WTC11 (cell line): ENCODE results near the gene PRCC. TPM values are rescaled to one million over a fixed set of nuclear protein-coding genes. Genes with fewer than 3 reads are reported as not detected.

Experiments
- ATAC-seq: fragments of 200-7000 bp; cut with Tn5 transposase; 2 replicates; pipeline ENCODE4 v1.10.0; 2021; ENCODE audit warnings: mild to moderate bottlenecking, moderate library complexity
- CTCF ChIA-PET: fragments of 300-600 bp; sonication (Branson Sonifier 250); formaldehyde crosslinking; loops from one replicate; lab custom pipeline; 2021; ENCODE audit warnings: antibody characterized with exemption; lab: Charles Lee
- POLR2A ChIA-PET: fragments of 350-600 bp; sonication (Branson Sonifier 250); formaldehyde crosslinking; loops from one replicate; lab custom pipeline; 2021; ENCODE audit warnings: antibody characterized with exemption; lab: Charles Lee
- DNase-seq: peaks from one replicate; pipeline ENCODE4 v3.0.0; 2021; ENCODE audit warnings: low spot score
- H3K27ac Mint-ChIP-seq: 2 replicates; pipeline ENCODE4 v1.8.0; 2021; ENCODE audit warnings: mixed read lengths
- H3K27me3 Mint-ChIP-seq: 2 replicates; pipeline ENCODE4 v1.8.0; 2021; ENCODE audit warnings: low read depth, mild to moderate bottlenecking, moderate library complexity, mixed read lengths
- H3K36me3 Mint-ChIP-seq: 2 replicates; pipeline ENCODE4 v1.8.0; 2021; ENCODE audit warnings: mixed read lengths
- H3K4me1 Mint-ChIP-seq: 2 replicates; pipeline ENCODE4 v1.8.0; 2022; ENCODE audit warnings: mixed read lengths
- H3K4me3 Mint-ChIP-seq: 2 replicates; pipeline ENCODE4 v1.8.0; 2021; ENCODE audit warnings: mild to moderate bottlenecking, moderate library complexity, mixed read lengths
- H3K9me3 Mint-ChIP-seq: 2 replicates; pipeline ENCODE4 v1.8.0; 2021; ENCODE audit warnings: mixed read lengths
- EMX1 ChIP-seq: fragments of 250-450 bp; sonication (Bioruptor Pico); IDR thresholded peaks from 2 replicates; pipeline ENCODE4 v1.8.0; 2021; ENCODE audit warnings: mild to moderate bottlenecking
- ETV6 ChIP-seq: sonication (generic); formaldehyde crosslinking; IDR thresholded peaks from 2 replicates; pipeline ENCODE4 v1.8.1; 2022; ENCODE audit warnings: mild to moderate bottlenecking, missing genetic modification reagents
- FOXK1 ChIP-seq: sonication (generic); formaldehyde crosslinking; IDR thresholded peaks from 2 replicates; pipeline ENCODE4 v1.8.0; 2022; ENCODE audit warnings: mild to moderate bottlenecking, moderate library complexity, missing genetic modification reagents
- FOXP1 ChIP-seq: sonication (generic); formaldehyde crosslinking; IDR thresholded peaks from 2 replicates; pipeline ENCODE4 v1.8.0; 2022; ENCODE audit warnings: missing genetic modification reagents, mild to moderate bottlenecking, moderate library complexity, borderline replicate concordance
- HMGXB4 ChIP-seq: sonication (generic); formaldehyde crosslinking; IDR thresholded peaks from 2 replicates; pipeline ENCODE4 v1.8.1; 2023; ENCODE audit warnings: mild to moderate bottlenecking, moderate library complexity, missing genetic modification reagents
- IRF2 ChIP-seq: sonication (generic); formaldehyde crosslinking; IDR thresholded peaks from 2 replicates; pipeline ENCODE4 v1.8.0; 2022; ENCODE audit warnings: low read depth, missing genetic modification reagents, borderline replicate concordance
- JUN ChIP-seq: sonication (generic); formaldehyde crosslinking; IDR thresholded peaks from 2 replicates; pipeline ENCODE4 v1.8.0; 2023; ENCODE audit warnings: mild to moderate bottlenecking, missing genetic modification reagents
- KAT7 ChIP-seq: sonication (generic); formaldehyde crosslinking; IDR thresholded peaks from 2 replicates; pipeline ENCODE4 v1.8.1; 2023; ENCODE audit warnings: missing genetic modification reagents, mild to moderate bottlenecking, borderline replicate concordance
- MLX ChIP-seq: sonication (generic); formaldehyde crosslinking; IDR thresholded peaks from 2 replicates; pipeline ENCODE4 v1.8.1; 2023; ENCODE audit warnings: mild to moderate bottlenecking, missing genetic modification reagents, moderate library complexity
- NFYB ChIP-seq: sonication (generic); formaldehyde crosslinking; conservative IDR thresholded peaks from 2 replicates; pipeline ENCODE4 v1.8.0; 2022; ENCODE audit warnings: low read depth, missing genetic modification reagents
- OVOL2 ChIP-seq: fragments of 250-450 bp; sonication (Bioruptor Pico); IDR thresholded peaks from 2 replicates; pipeline ENCODE4 v1.9.0; 2021; ENCODE audit warnings: mild to moderate bottlenecking, borderline replicate concordance
- RORB ChIP-seq: fragments of 250-450 bp; sonication (Bioruptor Pico); IDR thresholded peaks from 2 replicates; pipeline ENCODE4 v1.9.0; 2021; ENCODE audit warnings: mild to moderate bottlenecking
- SOX15 ChIP-seq: fragments of 250-450 bp; sonication (Bioruptor Pico); IDR thresholded peaks from 2 replicates; pipeline ENCODE4 v1.9.0; 2021; ENCODE audit warnings: mild to moderate bottlenecking
- ZMAT4 ChIP-seq: fragments of 250-450 bp; sonication (Bioruptor Pico); IDR thresholded peaks from 2 replicates; pipeline ENCODE4 v1.9.0; 2021; ENCODE audit warnings: mild to moderate bottlenecking
- ZNF138 ChIP-seq: sonication (generic); formaldehyde crosslinking; conservative IDR thresholded peaks from 2 replicates; pipeline ENCODE4 v1.8.1; 2022; ENCODE audit warnings: mild to moderate bottlenecking, moderate library complexity, missing genetic modification reagents
- ZNF396 ChIP-seq: fragments of 250-450 bp; sonication (Bioruptor Pico); IDR thresholded peaks from 2 replicates; pipeline ENCODE4 v1.8.0; 2021; ENCODE audit warnings: mild to moderate bottlenecking, moderate library complexity, borderline replicate concordance
- ZNF512 ChIP-seq: sonication (generic); formaldehyde crosslinking; IDR thresholded peaks from 2 replicates; pipeline ENCODE4 v1.8.1; 2022; ENCODE audit warnings: missing genetic modification reagents, borderline replicate concordance
- total RNA-seq: library from RNA; stranded (reverse); gene quantifications from 3 replicates; pipeline ENCODE4 v1.2.3, GENCODE V29; 2021
- TF ChIP-seq, protein P1 (sequence below): fragments of 250-450 bp; sonication (Bioruptor Pico); conservative IDR thresholded peaks from 2 replicates; pipeline ENCODE4 v1.9.0; 2021; ENCODE audit warnings: mild to moderate bottlenecking
- TF ChIP-seq, protein P2 (sequence below): fragments of 250-450 bp; sonication (Bioruptor Pico); IDR thresholded peaks from 2 replicates; pipeline ENCODE4 v1.9.0; 2021; ENCODE audit warnings: mild to moderate bottlenecking, borderline replicate concordance
- TF ChIP-seq, protein P3 (sequence below): fragments of 250-450 bp; sonication (Bioruptor Pico); IDR thresholded peaks from 2 replicates; pipeline ENCODE4 v2.1.2; 2022; ENCODE audit warnings: mild to moderate bottlenecking, moderate library complexity

Gene PRCC
- total RNA-seq, 1 experiment from 2014 or later, result 97.4 TPM

DNA sequence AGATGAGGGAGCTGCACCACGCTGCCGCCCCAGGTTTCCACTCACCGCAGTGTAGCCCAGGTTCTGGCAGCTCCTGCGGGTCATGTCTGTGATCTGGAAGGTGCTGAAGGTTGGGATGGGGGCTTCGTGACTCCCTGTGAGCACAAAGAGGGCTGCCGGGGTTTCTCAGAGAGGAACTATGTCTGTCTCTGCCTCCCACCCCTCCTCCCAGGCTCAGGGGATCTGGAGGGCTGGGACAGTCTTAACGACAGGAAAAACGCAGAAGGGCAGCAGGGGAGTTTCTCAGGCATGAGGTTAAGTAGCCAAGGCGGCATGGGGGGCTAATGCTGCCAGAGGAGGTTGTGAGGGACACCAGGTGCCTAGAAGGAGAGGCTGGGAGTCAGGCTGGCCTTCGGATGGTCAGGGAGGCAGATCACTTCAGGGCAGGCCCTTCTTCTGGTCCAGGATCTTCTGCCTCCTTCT is 48.7 kb downstream of the PRCC start:
- POLR2A ChIA-PET, result no interaction called here
- TF ChIP-seq ZNF512 (no peak), OVOL2 (no peak), JUN (CRISPR knock-in tag) (no peak), KAT7 (CRISPR knock-in tag) (no peak), SOX15 (CRISPR knock-in tag) (no peak), ZNF396 (CRISPR knock-in tag) (no peak), NFYB (CRISPR knock-in tag) (no peak), EMX1 (CRISPR knock-in tag) (no peak), IRF2 (no peak), RORB (no peak)
- TF ChIP-seq, protein P1, sequence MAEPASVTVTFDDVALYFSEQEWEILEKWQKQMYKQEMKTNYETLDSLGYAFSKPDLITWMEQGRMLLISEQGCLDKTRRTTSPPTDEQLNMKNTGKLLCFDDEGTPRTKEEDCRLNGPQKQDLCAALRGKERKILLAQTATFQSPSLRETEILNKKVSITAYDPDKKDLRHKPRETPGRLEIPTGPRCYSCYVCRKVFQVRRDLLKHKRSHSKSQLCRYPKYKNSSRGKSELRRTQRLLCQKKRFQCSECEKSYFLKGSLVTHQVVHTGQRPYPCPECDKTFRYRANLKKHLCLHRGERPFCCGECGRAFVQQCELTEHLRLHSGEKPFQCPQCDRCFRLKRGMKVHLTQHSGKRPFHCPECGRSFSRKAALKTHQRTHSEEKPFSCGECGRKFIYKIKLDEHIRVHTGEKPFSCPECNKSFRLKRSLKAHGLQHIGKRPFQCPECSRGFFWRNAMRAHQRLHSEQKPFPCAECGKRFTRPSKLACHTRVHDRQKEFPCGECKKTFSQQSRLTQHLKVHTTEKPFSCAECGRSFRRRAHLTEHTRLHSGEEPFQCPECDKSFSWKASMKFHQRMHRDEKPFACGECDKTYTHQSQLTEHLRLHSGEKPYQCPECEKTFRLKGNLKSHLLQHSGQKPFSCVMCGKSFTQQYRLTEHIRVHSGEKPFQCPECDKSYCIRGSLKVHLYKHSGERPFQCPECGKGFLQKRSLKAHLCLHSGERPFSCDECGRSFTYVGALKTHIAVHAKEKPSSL (CRISPR knock-in tag), result no peak
- TF ChIP-seq, protein P2, sequence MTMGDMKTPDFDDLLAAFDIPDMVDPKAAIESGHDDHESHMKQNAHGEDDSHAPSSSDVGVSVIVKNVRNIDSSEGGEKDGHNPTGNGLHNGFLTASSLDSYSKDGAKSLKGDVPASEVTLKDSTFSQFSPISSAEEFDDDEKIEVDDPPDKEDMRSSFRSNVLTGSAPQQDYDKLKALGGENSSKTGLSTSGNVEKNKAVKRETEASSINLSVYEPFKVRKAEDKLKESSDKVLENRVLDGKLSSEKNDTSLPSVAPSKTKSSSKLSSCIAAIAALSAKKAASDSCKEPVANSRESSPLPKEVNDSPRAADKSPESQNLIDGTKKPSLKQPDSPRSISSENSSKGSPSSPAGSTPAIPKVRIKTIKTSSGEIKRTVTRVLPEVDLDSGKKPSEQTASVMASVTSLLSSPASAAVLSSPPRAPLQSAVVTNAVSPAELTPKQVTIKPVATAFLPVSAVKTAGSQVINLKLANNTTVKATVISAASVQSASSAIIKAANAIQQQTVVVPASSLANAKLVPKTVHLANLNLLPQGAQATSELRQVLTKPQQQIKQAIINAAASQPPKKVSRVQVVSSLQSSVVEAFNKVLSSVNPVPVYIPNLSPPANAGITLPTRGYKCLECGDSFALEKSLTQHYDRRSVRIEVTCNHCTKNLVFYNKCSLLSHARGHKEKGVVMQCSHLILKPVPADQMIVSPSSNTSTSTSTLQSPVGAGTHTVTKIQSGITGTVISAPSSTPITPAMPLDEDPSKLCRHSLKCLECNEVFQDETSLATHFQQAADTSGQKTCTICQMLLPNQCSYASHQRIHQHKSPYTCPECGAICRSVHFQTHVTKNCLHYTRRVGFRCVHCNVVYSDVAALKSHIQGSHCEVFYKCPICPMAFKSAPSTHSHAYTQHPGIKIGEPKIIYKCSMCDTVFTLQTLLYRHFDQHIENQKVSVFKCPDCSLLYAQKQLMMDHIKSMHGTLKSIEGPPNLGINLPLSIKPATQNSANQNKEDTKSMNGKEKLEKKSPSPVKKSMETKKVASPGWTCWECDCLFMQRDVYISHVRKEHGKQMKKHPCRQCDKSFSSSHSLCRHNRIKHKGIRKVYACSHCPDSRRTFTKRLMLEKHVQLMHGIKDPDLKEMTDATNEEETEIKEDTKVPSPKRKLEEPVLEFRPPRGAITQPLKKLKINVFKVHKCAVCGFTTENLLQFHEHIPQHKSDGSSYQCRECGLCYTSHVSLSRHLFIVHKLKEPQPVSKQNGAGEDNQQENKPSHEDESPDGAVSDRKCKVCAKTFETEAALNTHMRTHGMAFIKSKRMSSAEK (CRISPR knock-in tag), result no peak
- TF ChIP-seq, protein P3, sequence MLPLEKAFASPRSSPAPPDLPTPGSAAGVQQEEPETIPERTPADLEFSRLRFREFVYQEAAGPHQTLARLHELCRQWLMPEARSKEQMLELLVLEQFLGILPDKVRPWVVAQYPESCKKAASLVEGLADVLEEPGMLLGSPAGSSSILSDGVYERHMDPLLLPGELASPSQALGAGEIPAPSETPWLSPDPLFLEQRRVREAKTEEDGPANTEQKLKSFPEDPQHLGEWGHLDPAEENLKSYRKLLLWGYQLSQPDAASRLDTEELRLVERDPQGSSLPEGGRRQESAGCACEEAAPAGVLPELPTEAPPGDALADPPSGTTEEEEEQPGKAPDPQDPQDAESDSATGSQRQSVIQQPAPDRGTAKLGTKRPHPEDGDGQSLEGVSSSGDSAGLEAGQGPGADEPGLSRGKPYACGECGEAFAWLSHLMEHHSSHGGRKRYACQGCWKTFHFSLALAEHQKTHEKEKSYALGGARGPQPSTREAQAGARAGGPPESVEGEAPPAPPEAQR (CRISPR knock-in tag), result no peak
- Mint-ChIP-seq H3K4me3 (no peak overlapping the region), H3K27me3 (peaks cover 74% of the 10 kb centered on the region), H3K9me3 (no peaks in the 10 kb centered on the region), H3K36me3 (peaks cover 5% of the 10 kb centered on the region; the same call in 1 of the 2 replicates), H3K4me1 (peaks cover 22% of the 10 kb centered on the region), H3K27ac (no peak overlapping the region)
- no peak for DNase-seq
- CTCF ChIA-PET, result interaction anchor here (1.6 to 2.7 kb wide), 4 partner anchors 44 to 105 kb away, joined by 6 to 36 read pairs (median 10); partner anchors contain the start of genes INSRR, LRRC71 and NTRK1
- no peak for ATAC-seq

GRCh38 chr1:156816561-156817328 is 49.4 kb downstream of the PRCC start, which contains the start of gene SH2D2A:
SH2D2A (minus strand) TSS chr1:156816848; CDS start chr1:156816708, 140 bp downstream.
- POLR2A ChIA-PET, result interaction anchor here (0.6 to 0.7 kb wide), 2 partner anchors 60 to 97 kb away, joined by 3 read pairs; no protein-coding TSS in a partner anchor
- DNase-seq (no peak), ATAC-seq (no peak)
- Mint-ChIP-seq H3K9me3 (no peaks in the 10 kb centered on the region), H3K27ac (no peak within 1 kb of the TSS), H3K4me3 (no peak within 1 kb of the TSS), H3K27me3 (peaks cover 76% of the 10 kb centered on the region), H3K4me1 (peaks cover 15% of the 10 kb centered on the region), H3K36me3 (peaks cover 5% of the 10 kb centered on the region; the same call in 1 of the 2 replicates)
- CTCF ChIA-PET, result interaction anchor here (1.6 kb wide), 1 partner anchor 43 kb away, joined by 6 read pairs; the partner anchor contains the start of gene NTRK1
- no peak for TF ChIP-seq MLX (CRISPR knock-in tag)
- TF ChIP-seq ZMAT4, result no peak
- TF ChIP-seq ETV6, result no peak
- no peak for TF ChIP-seq FOXK1
- TF ChIP-seq OVOL2, result no peak
- no peak for TF ChIP-seq HMGXB4
- TF ChIP-seq ZNF138 (CRISPR knock-in tag), result no peak
- no peak for TF ChIP-seq FOXP1
